ENCODE measurements around the gene ENDOV.

DNA sequence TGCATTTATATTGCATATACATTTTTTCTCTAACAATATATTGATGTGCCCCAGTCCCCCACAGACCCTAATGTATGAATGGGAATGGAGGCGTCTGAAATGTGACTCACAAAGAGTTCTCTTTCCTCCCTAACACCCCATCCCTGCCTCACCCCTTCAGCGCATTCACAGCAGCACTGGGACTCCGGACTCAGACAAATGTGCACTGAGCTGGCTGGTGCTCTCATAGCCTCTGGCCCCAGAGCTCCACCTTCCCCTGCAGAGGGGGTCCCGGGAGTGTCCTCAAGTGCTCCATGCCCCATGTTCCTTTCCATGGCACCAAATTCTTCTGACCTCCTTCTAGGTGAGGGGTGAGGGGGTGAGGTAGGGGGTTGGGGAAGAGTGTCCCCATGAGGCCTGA is 40.8 kb downstream of the ENDOV start:
- no peak for TF ChIP-seq POLR2AphosphoS5 (IDR thresholded peaks at IDR 0.05; ENCODE audit: borderline replicate concordance, low read depth, low read length)
- no peak for TF ChIP-seq EZH2 (IDR thresholded peaks at IDR 0.05)
- no peak for TF ChIP-seq FOXP2 (optimal IDR thresholded peaks at IDR 0.05; ENCODE audit: control extremely low read depth, extremely low read length, insufficient read depth)

Data from SK-N-MC (cell line).